HG02798 (cell line): ENCODE results near the gene PIP4K2B.

Source experiments
- ATAC-seq: cut with Tn5 transposase; IDR thresholded peaks from one replicate; pipeline ENCODE4 v1.9.1; 2021; ENCODE audit warnings: mild to moderate bottlenecking; ENCODE audit not compliant: unreplicated experiment, poor library complexity

Gene PIP4K2B

DNA sequence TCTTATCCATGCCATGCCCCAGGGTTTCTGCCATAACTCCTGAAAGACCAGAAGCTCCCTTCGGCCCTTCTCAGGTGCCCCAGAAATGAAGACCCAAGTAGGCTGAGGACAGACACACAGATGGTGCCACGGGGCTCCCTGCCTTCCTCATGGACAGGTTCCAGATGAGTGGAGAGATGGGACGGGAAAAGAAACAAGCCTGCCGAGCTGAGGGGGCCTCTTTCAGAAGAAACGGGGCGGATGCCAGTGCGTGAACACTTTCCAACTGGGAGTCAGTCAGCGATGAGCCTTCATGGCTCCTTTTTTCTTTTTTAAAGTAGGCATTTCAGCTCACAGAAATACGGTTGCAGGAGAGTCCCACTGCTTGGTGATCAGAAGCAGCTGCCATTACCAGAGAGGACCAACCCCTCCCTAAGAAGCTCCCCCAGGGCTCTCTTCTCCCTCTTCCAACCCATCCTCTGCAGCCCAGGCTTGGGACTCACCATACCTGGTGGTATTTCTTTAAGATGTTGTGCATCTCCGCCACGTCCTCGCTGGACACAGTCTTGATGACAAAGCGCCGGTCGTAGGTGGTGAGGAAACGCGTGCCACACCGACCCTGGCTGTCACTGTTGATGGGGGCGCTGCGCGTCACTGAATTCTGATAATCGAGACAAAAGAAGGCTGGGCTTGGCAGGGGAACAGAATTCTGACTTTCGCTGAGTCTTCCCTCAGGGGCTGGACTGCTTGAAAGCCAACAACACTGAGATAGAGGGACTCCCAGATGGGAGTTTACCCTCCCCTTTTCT is 19.2 kb downstream of the PIP4K2B start:
- ATAC-seq, result no peak

GRCh38 chr17:38777641-38778250 is 21.6 kb downstream of the PIP4K2B start:
- no peak for ATAC-seq

DNA sequence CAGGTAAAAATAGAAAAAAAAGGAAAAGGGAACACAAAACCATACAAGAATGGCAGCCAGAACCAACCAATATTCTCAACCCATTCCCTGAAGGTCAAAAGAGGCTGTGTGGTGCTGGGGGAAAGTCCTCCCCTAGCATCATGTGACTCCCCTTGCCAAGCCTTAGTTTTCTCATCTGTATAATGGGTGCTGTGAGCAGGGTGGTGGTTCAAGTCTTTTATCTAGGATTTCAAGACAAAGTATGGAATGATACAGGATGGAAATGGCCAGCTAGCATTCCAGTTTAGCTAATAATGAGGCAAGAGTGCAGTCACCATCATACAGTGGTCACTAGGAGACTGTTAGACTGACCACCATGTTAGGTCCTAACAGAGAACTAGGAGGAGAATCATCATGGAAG is 26.1 kb downstream of the PIP4K2B start:
- no peak for ATAC-seq

- no peak for ATAC-seq
Measured at GRCh38 chr17:38768417-38768816, 30.9 kb downstream of the PIP4K2B start.

GRCh38 chr17:38766341-38766740 is 33.0 kb downstream of the PIP4K2B start:
- ATAC-seq, result no peak

- ATAC-seq, result no peak
Measured at GRCh38 chr17:38762231-38762630, 37.1 kb downstream of the PIP4K2B start.

DNA sequence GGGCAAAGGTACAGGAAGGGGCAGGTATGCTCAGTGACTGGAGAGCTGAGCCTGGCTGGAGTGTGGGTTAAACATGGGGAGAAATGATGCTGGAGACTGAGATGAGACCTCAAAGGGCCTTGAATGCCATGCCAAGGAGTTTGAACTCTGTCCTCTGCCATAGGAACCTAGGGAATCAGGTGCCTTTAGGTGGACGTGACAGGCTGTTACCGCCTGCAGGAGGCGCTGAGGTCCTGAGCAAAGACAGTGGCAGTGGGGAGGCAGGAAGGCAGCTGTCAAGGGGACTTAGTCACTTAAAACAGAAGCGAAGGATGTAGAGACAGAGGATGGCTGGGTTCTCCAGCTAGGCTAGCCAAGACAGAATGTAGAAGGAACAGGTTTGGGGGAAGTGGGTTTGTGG is 37.7 kb downstream of the PIP4K2B start:
- no peak for ATAC-seq

DNA sequence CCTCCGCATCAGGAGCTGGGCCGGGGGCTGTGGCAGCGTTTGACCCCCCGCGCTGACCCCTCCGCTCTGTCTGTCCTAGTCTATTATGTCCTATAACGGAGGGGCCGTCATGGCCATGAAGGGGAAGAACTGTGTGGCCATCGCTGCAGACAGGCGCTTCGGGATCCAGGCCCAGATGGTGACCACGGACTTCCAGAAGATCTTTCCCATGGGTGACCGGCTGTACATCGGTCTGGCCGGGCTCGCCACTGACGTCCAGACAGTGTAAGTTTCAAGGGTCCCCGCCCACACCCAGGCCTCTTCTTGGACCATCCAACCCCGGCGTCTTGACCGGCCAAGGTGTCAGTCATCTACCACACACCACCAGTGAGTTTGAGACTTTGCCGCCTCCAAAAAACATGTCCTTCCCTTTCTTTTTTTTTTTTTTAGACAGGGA is 46.3 kb downstream of the PIP4K2B start:
- ATAC-seq, result no peak

GRCh38 chr17:38752308-38753070 is 46.9 kb downstream of the PIP4K2B start, which contains the start of gene PSMB3:
TSS of gene PSMB3 (plus strand) at chr17:38752741. CDS start at chr17:38752827, 86 bp downstream.
- peak; percentile 87 for ATAC-seq

DNA sequence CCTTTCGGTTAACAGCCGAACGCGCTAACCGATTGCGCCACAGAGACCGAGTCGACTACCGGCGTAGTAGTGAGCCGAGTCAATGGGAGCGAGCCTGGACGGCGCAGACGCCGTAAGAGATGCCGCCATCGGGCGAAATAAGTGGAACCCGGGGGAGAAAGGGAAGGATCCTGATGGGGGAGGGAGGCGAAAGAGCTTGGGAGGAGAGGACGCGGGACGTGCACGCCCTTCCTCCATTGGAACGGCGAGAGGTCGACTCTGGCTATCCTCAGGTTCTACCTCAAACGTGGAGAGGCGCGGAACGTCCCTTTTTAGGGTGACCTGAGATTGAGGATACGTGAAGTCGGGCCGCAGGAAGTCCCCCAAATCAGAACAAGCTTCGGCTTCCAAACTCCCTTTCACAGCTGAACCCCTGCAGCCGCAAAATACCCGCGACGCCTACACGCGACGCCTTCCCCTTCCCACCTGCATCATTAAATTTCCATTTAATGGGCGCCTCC is 47.5 kb downstream of the PIP4K2B start:
- peak; percentile 28 for ATAC-seq

DNA sequence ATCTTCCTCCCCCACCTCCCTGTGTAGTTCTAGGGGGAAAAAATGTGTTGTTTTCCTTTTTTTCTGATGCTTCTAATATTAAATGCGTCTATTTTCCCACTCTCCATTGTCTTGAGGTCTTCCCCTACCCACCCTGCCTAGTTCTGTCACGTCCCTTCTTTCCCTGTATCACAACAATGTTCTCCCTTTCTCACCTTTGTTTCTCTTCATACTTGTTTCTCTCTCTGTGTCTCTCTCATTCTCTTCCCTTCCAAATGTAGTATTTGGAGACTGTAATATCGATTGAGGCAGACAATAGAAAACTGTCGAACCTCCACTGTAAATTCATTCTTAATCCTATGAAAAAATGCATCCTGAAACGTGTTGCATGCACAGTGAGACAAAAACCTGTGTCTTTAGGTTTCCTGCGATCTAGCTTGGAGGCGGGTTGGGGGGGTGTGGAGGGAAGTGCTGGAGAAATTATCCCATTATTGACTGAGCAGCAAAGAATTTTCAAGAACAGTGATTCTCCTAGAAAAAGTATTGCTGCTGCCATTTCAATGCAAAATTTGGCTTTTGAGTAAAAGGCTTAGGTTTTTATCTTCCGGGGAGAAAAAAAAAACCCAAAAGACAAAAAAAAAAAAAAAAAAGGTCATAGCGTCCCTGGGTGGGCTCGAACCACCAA is 48.1 kb downstream of the PIP4K2B start:
- no peak for ATAC-seq

DNA sequence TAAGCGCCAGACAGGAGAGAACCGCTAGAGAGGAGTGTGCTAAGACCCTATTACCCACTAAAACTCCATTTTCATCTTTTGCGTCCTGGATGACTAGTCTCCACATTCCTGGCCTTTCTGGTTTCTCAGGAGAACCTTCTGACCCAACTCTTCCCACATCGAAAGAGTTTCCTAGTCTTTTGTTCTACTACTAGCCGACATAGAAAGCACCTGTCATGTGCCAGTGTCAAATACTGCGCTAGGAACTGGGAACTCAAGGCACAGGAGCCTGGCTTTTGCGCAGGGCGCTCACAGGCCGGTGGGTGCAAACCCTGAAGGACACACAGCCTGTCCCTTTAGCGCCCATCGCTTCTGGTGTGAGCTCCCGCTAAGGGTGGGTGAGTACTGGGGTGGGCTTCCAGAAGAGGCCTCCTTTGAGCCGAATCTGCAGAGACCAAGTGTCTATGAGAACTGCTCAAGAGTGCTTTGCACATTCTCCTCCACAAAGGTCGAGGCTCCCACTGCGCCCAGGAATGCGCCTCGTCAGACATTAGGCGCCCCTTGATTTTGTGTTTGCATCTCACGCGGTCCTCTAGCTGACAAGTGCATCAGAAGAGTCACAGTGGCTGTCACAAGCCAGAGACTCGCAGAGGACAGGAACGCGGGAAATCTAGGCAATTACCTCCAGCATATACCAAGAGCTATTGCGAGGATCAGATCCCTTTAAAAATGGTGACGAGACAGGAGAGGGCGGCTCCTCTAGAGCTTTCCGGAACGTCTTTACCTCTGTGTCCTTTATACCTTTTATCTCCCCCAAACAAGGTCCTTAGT is 48.8 kb downstream of the PIP4K2B start:
- no peak for ATAC-seq

DNA sequence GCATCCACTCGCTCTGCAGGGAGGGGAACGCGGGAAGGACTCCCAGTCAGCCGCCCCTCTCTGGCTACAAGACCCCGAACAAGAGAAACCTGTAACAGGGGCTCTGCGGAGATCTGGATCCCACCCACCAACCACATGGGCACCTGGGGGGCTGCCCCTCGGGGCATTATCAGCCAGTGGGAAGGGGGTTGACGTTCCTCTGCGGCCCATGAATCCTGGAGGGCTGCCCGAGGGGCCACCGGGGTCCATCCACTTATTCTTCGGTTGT is 49.4 kb downstream of the PIP4K2B start:
- ATAC-seq, result no peak

DNA sequence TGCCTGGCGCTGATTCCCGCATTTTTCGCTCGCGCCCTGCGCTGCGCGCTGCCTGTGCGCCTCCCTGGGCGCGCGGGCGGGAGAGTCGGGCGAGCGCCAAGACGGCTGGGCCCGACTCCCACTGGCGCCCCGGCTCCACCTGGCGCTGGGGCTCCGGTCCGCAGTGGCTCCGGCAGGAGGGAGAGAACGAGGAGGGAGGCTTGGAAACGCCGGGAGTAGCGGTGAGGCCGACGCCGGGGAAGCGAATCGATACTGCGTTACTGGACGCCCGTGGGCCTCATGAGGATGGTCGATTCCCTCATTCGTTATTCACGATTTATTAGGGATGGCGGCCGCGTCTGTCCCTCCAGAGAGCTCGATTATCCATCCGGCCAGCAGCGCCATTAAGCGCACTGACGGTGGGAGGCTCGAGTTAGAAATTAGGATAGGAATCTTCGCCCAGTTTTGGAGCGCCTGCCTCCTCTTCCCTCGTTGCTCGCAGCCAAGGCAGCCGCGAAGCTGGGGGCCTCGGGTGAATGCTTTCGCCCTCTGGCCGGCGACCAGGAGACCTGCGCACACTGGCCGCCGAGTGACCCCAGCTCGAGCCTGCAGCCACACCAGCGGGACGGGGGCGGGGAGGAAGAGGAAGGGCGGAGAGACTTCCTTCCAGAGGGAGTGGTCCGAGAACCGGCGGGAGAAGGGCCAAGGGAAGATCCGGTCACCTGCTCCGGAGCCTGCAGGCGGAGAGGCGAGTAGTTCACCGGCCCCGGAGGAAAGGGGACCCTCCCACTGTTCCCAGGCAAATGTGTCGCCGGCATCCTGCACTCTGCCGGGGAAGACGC is 49.9 kb downstream of the PIP4K2B start:
- no peak for ATAC-seq

GRCh38 chr17:38748892-38749222 is 50.5 kb downstream of the PIP4K2B start:
- ATAC-seq, result no peak

DNA sequence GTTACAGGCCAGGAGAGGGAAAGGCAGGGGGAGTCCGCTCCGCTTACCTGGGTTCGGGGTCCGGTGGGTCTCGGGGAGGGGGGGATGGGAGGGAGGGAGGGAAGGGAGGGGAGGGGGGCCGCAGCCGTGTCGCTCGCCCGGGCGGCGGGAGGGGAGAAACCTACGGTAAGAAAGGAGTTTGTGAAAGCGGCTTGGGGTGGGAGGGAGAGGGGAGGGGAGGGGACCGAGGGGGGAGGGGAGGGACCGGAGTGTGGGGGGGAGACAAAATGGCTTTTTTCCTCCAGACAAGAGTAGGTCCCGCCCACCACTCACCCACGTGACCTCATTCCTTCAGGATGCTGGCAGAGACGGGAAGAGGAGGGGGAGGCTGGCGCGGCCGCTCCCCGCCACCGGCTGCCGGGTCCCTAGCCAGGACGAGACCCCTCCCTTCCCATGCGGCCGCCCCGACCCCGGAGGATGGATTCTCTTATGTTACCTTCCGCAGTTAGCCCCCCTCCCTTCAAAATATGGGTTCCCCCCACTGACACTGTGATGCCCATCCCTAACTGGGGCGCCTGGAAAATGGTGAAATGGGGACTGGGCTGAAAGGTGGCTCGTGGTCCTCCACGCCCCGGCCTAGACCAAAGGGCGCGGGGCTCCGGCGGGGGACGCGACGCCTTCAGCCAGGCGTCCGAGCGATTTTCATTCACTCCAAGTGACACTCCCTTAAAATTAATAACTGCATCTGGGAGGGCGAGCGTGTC is 51.0 kb downstream of the PIP4K2B start, which contains the start of gene PCGF2:
Gene PCGF2, minus strand, starts transcription at position 188 of the 743 bp plus-strand sequence. CDS start 7,934 bp downstream, outside the sequence.
- ATAC-seq, result no peak

DNA sequence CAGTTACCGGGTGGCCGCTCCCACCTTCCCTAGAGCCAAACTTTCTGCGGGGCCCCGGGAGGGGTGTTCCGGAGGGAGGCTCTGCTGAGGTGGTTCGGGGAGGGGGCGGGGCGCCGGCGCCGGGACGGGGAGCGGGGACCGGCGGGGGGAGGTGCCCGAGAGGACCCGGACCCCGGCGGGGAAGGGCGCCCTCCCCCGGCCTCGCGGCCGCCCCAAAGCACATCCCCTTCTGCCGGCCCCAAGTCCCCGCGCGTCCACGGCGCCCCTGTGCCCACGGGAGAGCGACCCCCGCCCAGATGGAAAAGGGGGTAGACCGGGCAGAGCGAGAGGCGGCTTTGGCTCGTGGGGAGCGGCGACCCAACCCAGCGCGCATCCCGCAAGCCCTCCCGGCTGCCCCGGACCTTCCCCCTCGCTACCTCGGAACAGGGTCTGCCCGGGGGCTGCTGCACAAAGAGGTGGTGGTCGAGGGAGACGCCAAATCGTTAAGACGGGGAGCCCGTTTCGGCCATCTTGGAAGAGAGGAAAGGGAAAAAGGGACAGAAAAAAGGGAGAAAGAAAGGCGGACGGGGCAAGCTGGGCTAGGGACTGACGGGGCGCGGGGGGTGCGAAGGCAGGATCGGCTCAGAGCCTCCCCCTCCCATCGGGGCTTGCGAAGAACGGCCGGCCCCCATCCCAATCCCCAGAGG is 51.8 kb downstream of the PIP4K2B start:
- ATAC-seq, result no peak
